Upper lobe of right lung (tissue), 1 donor: ENCODE data around the gene ZNF782. TPM values are rescaled to one million over a fixed set of nuclear protein-coding genes. Genes with fewer than 3 reads are reported as not detected.
A peak's percentile ranks its signal among the peaks of the same experiment; 100 is the strongest.

Experiments
- ATAC-seq: fragments of 200-7000 bp; cut with Tn5 transposase; one replicate; pipeline ENCODE4 v1.9.1; 2020; ENCODE audit warnings: mild to moderate bottlenecking, moderate library complexity
- DNase-seq: peaks from one replicate; pipeline ENCODE4 v3.0.0-alpha.2; 2020
- H3K27ac ChIP-seq: fragments of 200-600 bp; one replicate; pipeline ENCODE4 v1.8.0; 2022
- H3K27me3 ChIP-seq: fragments of 200-600 bp; one replicate; pipeline ENCODE4 v1.8.0; 2022; ENCODE audit warnings: mild to moderate bottlenecking
- H3K36me3 ChIP-seq: fragments of 200-600 bp; one replicate; pipeline ENCODE4 v1.8.0; 2022
- H3K4me1 ChIP-seq: fragments of 200-600 bp; one replicate; pipeline ENCODE4 v1.8.0; 2022
- H3K4me3 ChIP-seq: fragments of 200-600 bp; one replicate; pipeline ENCODE4 v1.8.0; 2022; ENCODE audit warnings: mild to moderate bottlenecking
- H3K9me3 ChIP-seq: fragments of 200-600 bp; one replicate; pipeline ENCODE4 v1.8.0; 2022
- intact Hi-C: fragments of 100-400 bp; cut with DNase I; formaldehyde crosslinking; loops from one replicate; pipeline ENCODE4 v1.11.0; 2022
- total RNA-seq: library from RNA; stranded (reverse); fragmentation: NEBNext Ultra II Directional; extraction: Animal tissue kit (Norgen Biotek cat#: 25700); gene quantifications from one replicate; pipeline ENCODE4 v1.2.1, GENCODE V29; 2021
- TF ChIP-seq, protein P1 (sequence below): fragments of 200-600 bp; IDR thresholded peaks from one replicate; pipeline ENCODE4 v1.8.0; 2022; ENCODE audit warnings: antibody characterized with exemption
- donor health status: DM: no; HTN: yes; CAD: no; lungs with severe emphysema.

The ZNF782 gene
- total RNA-seq, 1 donor from 2014 or later, result 4.5 TPM

DNA sequence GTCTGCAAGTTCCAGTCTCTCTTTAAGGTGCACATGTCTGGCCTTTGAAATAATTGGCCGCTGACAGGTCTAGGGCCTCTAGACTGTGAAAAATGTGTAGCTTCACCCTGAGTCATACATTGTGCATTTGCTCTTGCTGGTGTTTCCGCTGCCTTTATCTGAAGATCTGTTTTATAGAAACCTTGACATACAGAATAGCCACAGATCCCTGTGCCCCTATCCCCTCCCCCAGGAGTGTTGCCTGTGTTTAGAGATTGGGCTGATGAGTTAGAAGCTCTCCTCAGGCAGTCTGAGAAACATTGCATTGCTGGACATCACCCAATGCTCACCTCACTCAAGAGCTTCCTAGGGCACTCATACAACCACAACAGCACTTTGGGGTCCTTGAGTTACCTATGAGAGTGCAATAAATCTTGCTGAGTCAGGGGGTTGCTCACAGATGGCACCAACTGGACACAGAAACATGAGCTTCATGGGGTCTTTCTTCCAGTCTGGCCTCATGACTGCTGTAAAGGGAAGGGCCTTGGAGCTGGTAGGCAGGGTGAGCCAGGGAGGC lies 3.8 kb upstream of the ZNF782 start:
- H3K36me3 ChIP-seq, result no peaks in the 10 kb centered on the region
- peak; percentile 6 for ATAC-seq
- DNase-seq, result no peak
- no peaks in the 10 kb centered on the region for H3K9me3 ChIP-seq
- no peaks in the 10 kb centered on the region for H3K27me3 ChIP-seq
- H3K27ac ChIP-seq, result no peak overlapping the region
- TF ChIP-seq, protein P1, sequence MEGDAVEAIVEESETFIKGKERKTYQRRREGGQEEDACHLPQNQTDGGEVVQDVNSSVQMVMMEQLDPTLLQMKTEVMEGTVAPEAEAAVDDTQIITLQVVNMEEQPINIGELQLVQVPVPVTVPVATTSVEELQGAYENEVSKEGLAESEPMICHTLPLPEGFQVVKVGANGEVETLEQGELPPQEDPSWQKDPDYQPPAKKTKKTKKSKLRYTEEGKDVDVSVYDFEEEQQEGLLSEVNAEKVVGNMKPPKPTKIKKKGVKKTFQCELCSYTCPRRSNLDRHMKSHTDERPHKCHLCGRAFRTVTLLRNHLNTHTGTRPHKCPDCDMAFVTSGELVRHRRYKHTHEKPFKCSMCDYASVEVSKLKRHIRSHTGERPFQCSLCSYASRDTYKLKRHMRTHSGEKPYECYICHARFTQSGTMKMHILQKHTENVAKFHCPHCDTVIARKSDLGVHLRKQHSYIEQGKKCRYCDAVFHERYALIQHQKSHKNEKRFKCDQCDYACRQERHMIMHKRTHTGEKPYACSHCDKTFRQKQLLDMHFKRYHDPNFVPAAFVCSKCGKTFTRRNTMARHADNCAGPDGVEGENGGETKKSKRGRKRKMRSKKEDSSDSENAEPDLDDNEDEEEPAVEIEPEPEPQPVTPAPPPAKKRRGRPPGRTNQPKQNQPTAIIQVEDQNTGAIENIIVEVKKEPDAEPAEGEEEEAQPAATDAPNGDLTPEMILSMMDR, result no peak
- intact Hi-C loops, result loop anchor here (5.0 kb wide), 1 partner anchor 534 kb away; no protein-coding TSS in a partner anchor
- H3K4me3 ChIP-seq, result no peak overlapping the region
- peaks cover 6% of the 10 kb centered on the region for H3K4me1 ChIP-seq

DNA sequence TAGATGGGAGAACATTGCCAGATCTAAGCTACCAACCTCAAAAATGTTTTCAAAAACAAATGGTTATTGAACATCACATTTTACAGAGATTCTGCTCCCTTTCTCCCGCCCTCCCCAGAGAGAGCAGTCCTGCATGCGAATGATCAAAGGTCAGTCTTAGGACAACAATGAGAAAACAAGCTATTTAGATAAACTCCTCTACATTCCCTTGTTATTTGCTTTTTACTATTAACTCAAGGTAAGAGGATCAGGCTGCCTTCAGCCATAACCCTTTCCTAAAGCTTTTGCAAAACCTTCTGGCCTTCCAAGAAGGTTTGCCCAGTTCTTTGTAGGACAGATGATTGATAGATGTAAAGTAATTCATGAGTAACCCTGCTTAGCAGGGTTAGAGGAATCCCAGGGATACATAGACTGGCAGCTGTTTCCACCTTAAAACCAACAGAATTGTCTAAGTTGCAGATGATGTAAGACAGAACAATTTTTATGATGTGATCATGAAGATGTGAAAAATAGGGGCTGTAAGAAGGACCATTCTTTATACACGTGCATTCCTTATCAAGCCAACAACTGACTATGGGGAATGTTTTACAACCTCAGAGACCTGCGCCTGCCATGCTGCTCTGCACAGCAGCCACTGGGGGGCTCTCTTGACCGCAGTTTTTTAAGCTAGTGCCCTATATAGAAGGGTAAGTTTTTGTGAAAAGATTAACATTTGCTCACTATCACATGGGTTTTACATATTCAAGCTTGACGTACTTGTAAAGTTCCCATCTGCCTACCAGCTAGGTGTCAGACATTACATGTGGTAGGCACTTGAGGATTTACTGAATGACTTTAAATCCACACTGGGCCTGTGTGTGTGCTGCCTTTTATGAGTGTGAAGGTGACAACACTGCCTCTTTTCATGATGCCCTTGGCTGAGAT lies 2.3 kb upstream of the ZNF782 start:
- ATAC-seq, result peak; percentile 77
- peaks cover 21% of the 10 kb centered on the region for H3K4me1 ChIP-seq
- no peaks in the 10 kb centered on the region for H3K27me3 ChIP-seq
- no peaks in the 10 kb centered on the region for H3K36me3 ChIP-seq
- TF ChIP-seq, protein P1, result peak; percentile 93
- H3K27ac ChIP-seq, result no peak overlapping the region
- no peaks in the 10 kb centered on the region for H3K9me3 ChIP-seq
- intact Hi-C loops, result loop anchor here (5.0 kb wide), 1 partner anchor 536 kb away; no protein-coding TSS in a partner anchor
- no peak overlapping the region for H3K4me3 ChIP-seq
- peak; percentile 72 for DNase-seq

DNA sequence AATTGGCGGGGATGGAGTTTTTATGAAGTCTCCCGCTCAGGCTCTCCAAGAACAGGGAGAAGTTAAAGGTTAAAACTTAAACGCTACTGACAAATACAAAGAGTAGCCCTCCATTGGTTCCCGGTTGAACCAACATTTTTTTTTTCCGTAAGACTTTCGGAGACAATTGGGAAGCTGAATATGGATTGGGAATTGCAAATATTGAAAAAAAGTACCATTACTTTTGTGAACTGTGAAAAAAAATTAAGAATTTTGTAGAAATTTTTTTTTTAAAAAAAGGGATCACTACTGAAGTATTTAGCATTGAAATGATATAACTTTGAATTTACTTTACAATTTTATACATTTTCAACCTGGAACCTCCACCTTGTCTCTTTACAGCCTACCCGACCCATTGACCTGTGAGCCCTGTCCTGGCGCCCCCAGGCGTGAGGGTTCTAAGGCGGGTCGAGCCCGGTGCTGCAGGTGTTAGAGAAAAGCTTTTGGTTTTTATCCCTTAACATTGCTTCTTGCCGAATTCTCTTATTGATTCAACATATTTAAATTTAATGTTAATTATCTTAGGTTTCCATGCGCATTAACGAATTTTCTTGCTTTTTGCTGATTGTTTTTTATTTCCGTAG lies 448 bp upstream of the ZNF782 start:
- H3K9me3 ChIP-seq, result no peaks in the 10 kb centered on the region
- H3K36me3 ChIP-seq, result no peaks in the 10 kb centered on the region
- H3K4me3 ChIP-seq, result peak overlapping the region; percentile 88
- TF ChIP-seq, protein P1, result no peak
- H3K4me1 ChIP-seq, result peaks cover 22% of the 10 kb centered on the region
- DNase-seq (no peak), ATAC-seq (no peak)
- no peak overlapping the region for H3K27ac ChIP-seq
- intact Hi-C loops, result loop anchor here (5.0 kb wide), 1 partner anchor 538 kb away; no protein-coding TSS in a partner anchor
- H3K27me3 ChIP-seq, result no peaks in the 10 kb centered on the region

DNA sequence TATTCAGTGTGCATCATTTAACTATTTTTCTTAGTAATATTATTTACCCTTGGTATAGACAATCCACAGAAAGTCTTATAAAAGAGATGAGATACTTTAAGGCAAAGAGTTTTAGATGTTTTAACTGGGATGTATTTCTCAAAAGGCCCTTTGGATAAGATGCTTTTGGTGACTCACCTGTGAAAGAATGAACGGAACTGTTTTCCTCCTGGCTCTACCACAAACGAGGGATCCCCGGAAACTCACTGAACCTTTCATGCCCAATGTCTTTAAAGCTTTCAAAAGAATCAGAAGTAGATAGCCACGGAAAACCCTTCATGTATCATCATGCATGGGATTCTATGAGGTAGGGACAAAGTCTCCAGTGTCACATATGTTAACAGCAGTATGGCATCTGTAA lies 1.6 kb downstream of the ZNF782 start:
- TF ChIP-seq, protein P1, result no peak
- Histone ChIP-seq H3K9me3 (no peaks in the 10 kb centered on the region), H3K36me3 (no peaks in the 10 kb centered on the region), H3K4me3 (no peak overlapping the region), H3K27me3 (no peaks in the 10 kb centered on the region), H3K4me1 (peaks cover 22% of the 10 kb centered on the region), H3K27ac (no peak overlapping the region)
- ATAC-seq (no peak), DNase-seq (no peak)
- intact Hi-C loops, result no loop called here

DNA sequence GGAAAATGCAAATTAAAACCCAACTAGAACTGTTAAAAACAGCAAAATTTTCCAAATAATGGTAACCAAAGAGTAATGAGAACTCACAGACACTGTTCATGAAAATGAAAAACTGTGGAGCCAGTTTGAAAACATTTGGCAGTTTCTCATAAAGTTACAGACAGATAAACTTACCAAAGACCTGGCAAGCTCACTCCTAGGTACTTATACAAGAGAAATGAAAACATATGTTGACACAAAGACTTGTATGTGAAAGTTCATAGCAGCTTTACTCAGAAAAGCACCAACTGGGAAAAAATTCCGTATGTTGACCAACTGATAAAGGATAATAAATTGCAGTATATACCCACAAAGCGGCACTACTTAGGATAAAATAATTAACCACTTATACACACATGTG lies 10.3 kb downstream of the ZNF782 start:
- TF ChIP-seq, protein P1, result no peak
- Histone ChIP-seq H3K4me1 (no peaks in the 10 kb centered on the region), H3K27ac (no peak overlapping the region), H3K36me3 (peaks cover 18% of the 10 kb centered on the region), H3K4me3 (no peak overlapping the region), H3K9me3 (no peaks in the 10 kb centered on the region), H3K27me3 (no peaks in the 10 kb centered on the region)
- DNase-seq, result no peak
- intact Hi-C loops, result no loop called here
- ATAC-seq, result no peak
